Skeletal muscle cell (primary cell): Measurements from ENCODE around the gene IGSF9.

Source experiments
- DNase-seq: peaks from one replicate; pipeline ENCODE4 v3.0.0-alpha.2; 2010; ENCODE audit warnings: low read depth
- H3K4me3 ChIP-seq: 2 replicates; pipeline ENCODE4 v1.5.1; 2011; ENCODE audit warnings: low read depth, mild to moderate bottlenecking, control low read depth, low read length, moderate library complexity

The IGSF9 gene

GRCh38 chr1:159882527-159882862, 62.9 kb downstream of the IGSF9 start:
- no peak for DNase-seq

GRCh38 chr1:159881622-159882526, 63.5 kb downstream of the IGSF9 start:
- no peak overlapping the region for H3K4me3 ChIP-seq
- peak; percentile 98 for DNase-seq

More at GRCh38 chr1:159882527-159882862, 62.9 kb downstream of the IGSF9 start:
- H3K4me3 ChIP-seq, result no peak overlapping the region

- no peak overlapping the region for H3K4me3 ChIP-seq
- no peak for DNase-seq
These were observed 65.0 kb downstream of the IGSF9 start for GRCh38 chr1:159880430-159880829.

- no peak overlapping the region for H3K4me3 ChIP-seq
- DNase-seq, result peak; percentile 62
These were observed 65.4 kb downstream of the IGSF9 start for GRCh38 chr1:159879977-159880376.

GRCh38 chr1:159879136-159879535, 66.3 kb downstream of the IGSF9 start:
- no peak overlapping the region for H3K4me3 ChIP-seq
- DNase-seq, result no peak

- no peak for DNase-seq
- no peak overlapping the region for H3K4me3 ChIP-seq
These were observed 67.5 kb downstream of the IGSF9 start for GRCh38 chr1:159877695-159878444.
